SK-N-SH treated with all-trans-retinoic acid at 6 μM for 48 hours (cell line): ENCODE results near the gene DLG2.

Experiments used
- ATAC-seq: fragments of 200-7000 bp; cut with Tn5 transposase; 3 replicates; pipeline ENCODE4 v1.9.1; 2020; ENCODE audit warnings: mild to moderate bottlenecking, moderate library complexity
- BACH2 ChIP-seq: fragments of 250-450 bp; sonication (Bioruptor Pico); IDR thresholded peaks from 2 replicates; pipeline ENCODE4 v1.9.0; 2021; ENCODE audit warnings: mild to moderate bottlenecking, borderline replicate concordance
- CSDC2 ChIP-seq: fragments of 250-450 bp; sonication (Bioruptor Pico); IDR thresholded peaks from 2 replicates; pipeline ENCODE4 v1.5.0; 2020; ENCODE audit warnings: mild to moderate bottlenecking, moderate library complexity
- GLIS3 ChIP-seq: fragments of 250-450 bp; sonication (Bioruptor Pico); IDR thresholded peaks from 2 replicates; pipeline ENCODE4 v1.5.0; 2020; ENCODE audit warnings: mild to moderate bottlenecking, moderate library complexity
- ISL1 ChIP-seq: fragments of 250-450 bp; sonication (Bioruptor Pico); IDR thresholded peaks from 2 replicates; pipeline ENCODE4 v2.1.2; 2022; ENCODE audit warnings: mild to moderate bottlenecking, moderate library complexity
- OSR1 ChIP-seq: fragments of 250-450 bp; sonication (Bioruptor Pico); IDR thresholded peaks from 2 replicates; pipeline ENCODE4 v1.8.0; 2022; ENCODE audit warnings: moderate library complexity, mild to moderate bottlenecking, inconsistent platforms
- PATZ1 ChIP-seq: fragments of 250-450 bp; sonication (Bioruptor Pico); IDR thresholded peaks from 2 replicates; pipeline ENCODE4 v1.8.0; 2020; ENCODE audit warnings: mild to moderate bottlenecking, moderate library complexity, borderline replicate concordance
- POU6F1 ChIP-seq: fragments of 250-450 bp; sonication (Bioruptor Pico); IDR thresholded peaks from 2 replicates; pipeline ENCODE4 v1.8.0; 2021; ENCODE audit warnings: low read depth, mild to moderate bottlenecking, moderate library complexity, borderline replicate concordance
- PPARA ChIP-seq: fragments of 250-450 bp; sonication (Bioruptor Pico); IDR thresholded peaks from 2 replicates; pipeline ENCODE4 v1.5.0; 2020; ENCODE audit warnings: mild to moderate bottlenecking, borderline replicate concordance
- RARB ChIP-seq: fragments of 250-450 bp; sonication (Bioruptor Pico); IDR thresholded peaks from 2 replicates; pipeline ENCODE4 v1.8.0; 2021; ENCODE audit warnings: mild to moderate bottlenecking, moderate library complexity
- SNAI2 ChIP-seq: fragments of 250-450 bp; sonication (Bioruptor Pico); IDR thresholded peaks from 2 replicates; pipeline ENCODE4 v1.5.0; 2020; ENCODE audit warnings: mild to moderate bottlenecking, moderate library complexity
- TCF4 ChIP-seq: fragments of 250-450 bp; sonication (Bioruptor Pico); IDR thresholded peaks from 2 replicates; pipeline ENCODE4 v1.8.0; 2021; ENCODE audit warnings: mild to moderate bottlenecking, moderate library complexity, borderline replicate concordance
- TOX ChIP-seq: fragments of 250-450 bp; sonication (Bioruptor Pico); IDR thresholded peaks from 2 replicates; pipeline ENCODE4 v1.8.0; 2021; ENCODE audit warnings: mild to moderate bottlenecking, moderate library complexity, borderline replicate concordance
- TSHZ2 ChIP-seq: fragments of 250-450 bp; sonication (Bioruptor Pico); IDR thresholded peaks from 2 replicates; pipeline ENCODE4 v1.5.0; 2020; ENCODE audit warnings: mild to moderate bottlenecking, moderate library complexity
- ZC3H10 ChIP-seq: fragments of 250-450 bp; sonication (Bioruptor Pico); IDR thresholded peaks from 2 replicates; pipeline ENCODE4 v1.5.1; 2021; ENCODE audit warnings: mild to moderate bottlenecking, moderate library complexity
- ZFP3 ChIP-seq: fragments of 250-450 bp; sonication (Bioruptor Pico); IDR thresholded peaks from 2 replicates; pipeline ENCODE4 v1.5.0; 2020; ENCODE audit warnings: mild to moderate bottlenecking, moderate library complexity
- ZNF565 ChIP-seq: fragments of 450-650 bp; formaldehyde crosslinking; conservative IDR thresholded peaks from 2 replicates; pipeline ENCODE4 v1.5.0; 2020; ENCODE audit warnings: low read depth, mild to moderate bottlenecking, moderate library complexity
- ZNF70 ChIP-seq: fragments of 450-650 bp; formaldehyde crosslinking; IDR thresholded peaks from 2 replicates; pipeline ENCODE4 v1.5.0; 2020; ENCODE audit warnings: mild to moderate bottlenecking, moderate library complexity
- ZNF8 ChIP-seq: fragments of 450-650 bp; formaldehyde crosslinking; IDR thresholded peaks from 2 replicates; pipeline ENCODE4 v1.5.0; 2020; ENCODE audit warnings: mild to moderate bottlenecking, moderate library complexity
- TF ChIP-seq, protein P1 (sequence below): fragments of 250-450 bp; sonication (Bioruptor Pico); IDR thresholded peaks from 2 replicates; pipeline ENCODE4 v1.5.1; 2020; ENCODE audit warnings: low read depth, mild to moderate bottlenecking, moderate library complexity
- TF ChIP-seq, protein P2 (sequence below): fragments of 250-450 bp; sonication (Bioruptor Pico); IDR thresholded peaks from 2 replicates; pipeline ENCODE4 v1.5.1; 2021; ENCODE audit warnings: mild to moderate bottlenecking, moderate library complexity

Gene DLG2

DNA sequence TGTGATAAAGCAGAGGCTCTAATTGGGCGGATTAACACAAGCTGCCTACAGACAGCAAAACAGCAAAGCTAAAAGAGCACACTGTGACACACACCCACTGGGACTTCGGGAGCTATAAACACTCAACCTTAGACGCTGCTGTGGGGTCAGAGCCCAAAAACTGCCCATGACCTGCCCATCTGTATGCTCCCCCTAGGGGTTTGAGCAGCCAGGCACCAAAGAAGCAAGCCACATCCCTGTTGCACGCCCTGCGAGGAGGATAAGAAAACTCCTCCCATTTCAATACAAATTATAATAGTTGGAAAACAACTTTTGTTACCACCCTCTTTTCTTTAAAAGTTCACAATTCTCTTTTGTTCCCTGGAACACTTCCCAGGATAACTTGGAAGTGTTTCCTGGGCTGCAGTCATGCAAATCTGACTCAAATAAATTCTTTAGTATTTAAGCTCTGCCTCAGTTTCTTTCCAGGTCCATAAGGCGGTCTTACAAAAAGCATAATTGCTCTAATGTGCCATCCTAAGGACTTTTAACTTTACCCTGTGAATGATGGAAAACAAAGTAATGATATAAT lies 86.4 kb downstream of the DLG2 start:
- TF ChIP-seq ZNF70 (no peak), PPARA (no peak), GLIS3 (CRISPR knock-in tag) (no peak), OSR1 (no peak)
- no peak for ATAC-seq

DNA sequence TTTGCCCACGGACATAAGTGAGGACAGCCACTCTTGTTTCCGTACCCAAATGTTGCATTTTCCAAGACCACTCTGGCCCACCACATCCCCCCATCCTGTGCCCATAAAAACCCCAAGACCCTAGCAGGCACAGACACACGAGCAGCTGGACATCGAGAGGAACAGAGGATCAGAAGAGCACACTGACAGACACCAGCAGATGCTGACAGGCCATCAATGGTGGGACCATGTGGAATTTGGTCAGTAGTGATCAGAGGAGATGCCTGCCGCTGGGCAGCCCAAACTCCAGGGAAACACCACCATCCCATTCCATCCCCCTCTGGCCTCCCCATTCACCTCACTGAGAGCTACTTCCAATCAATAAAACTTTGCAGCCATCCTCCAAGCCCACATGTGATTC lies 87.0 kb downstream of the DLG2 start:
- no peak for ATAC-seq
- TF ChIP-seq RARB = no peak
- TF ChIP-seq CSDC2 = no peak
- TF ChIP-seq ZNF565 (CRISPR knock-in tag) = no peak
- TF ChIP-seq BACH2 (CRISPR knock-in tag) = no peak
- TF ChIP-seq PPARA = no peak
- TF ChIP-seq TCF4 (CRISPR knock-in tag) = no peak
- no peak for TF ChIP-seq POU6F1
- no peak for TF ChIP-seq ZC3H10 (CRISPR knock-in tag)
- TF ChIP-seq ISL1 (CRISPR knock-in tag) = no peak
- TF ChIP-seq TOX (CRISPR knock-in tag) = no peak
- no peak for TF ChIP-seq PATZ1

GRCh38 chr11:85539740-85540139 lies 87.4 kb downstream of the DLG2 start:
- no peak for ATAC-seq
- TF ChIP-seq SNAI2 (CRISPR knock-in tag) = no peak
- no peak for TF ChIP-seq GLIS3 (CRISPR knock-in tag)
- no peak for TF ChIP-seq ZNF8 (CRISPR knock-in tag)

- no peak for TF ChIP-seq ZNF8 (CRISPR knock-in tag)
- no peak for ATAC-seq
Observed at GRCh38 chr11:85539029-85539689, 88.0 kb downstream of the DLG2 start.

DNA sequence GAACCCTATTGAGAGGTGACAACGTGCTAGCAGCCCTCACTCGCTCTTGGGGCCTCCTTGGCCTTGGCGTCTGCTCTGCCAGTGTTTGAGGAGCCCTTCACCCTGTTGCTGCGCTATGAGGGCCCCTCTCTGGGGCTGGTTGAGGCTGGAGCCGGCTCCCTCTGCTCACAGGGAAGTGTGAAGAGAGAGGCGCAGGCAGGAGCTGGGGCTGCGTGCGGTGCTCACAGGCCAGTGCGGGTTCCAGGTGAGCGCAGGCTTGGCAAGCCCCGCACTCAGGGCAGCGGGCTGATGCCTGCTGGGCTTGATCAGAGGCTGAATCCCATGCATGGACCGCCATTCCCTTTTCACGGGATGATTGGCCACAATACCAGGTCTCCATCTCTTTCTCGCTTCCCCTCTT lies 90.7 kb downstream of the DLG2 start:
- no peak for ATAC-seq
- TF ChIP-seq PPARA = no peak

DNA sequence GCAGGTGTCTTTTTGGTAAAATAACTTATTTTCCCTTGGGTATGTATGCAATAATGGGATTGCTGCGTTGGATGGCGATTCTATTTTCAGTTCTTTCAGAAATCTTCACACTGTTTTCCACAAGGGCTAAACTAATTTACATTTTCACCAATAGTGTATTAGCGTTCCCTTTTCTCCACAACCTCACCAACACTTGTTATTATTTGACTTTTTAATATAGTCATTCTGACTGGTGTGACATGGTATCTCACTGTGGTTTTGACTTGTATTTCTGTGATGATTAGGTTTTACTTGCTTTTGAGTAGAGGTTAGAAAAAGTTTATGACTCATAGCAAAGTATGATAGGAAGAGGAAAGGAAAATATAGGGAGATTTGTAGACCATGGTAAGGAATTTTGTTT lies 92.3 kb downstream of the DLG2 start:
- TF ChIP-seq TOX (CRISPR knock-in tag) (no peak), ZC3H10 (CRISPR knock-in tag) (no peak), ZNF565 (CRISPR knock-in tag) (no peak), CSDC2 (no peak), POU6F1 (no peak), ZFP3 (CRISPR knock-in tag) (no peak), SNAI2 (CRISPR knock-in tag) (no peak), TSHZ2 (CRISPR knock-in tag) (no peak), PATZ1 (no peak), RARB (no peak)
- TF ChIP-seq, protein P1, sequence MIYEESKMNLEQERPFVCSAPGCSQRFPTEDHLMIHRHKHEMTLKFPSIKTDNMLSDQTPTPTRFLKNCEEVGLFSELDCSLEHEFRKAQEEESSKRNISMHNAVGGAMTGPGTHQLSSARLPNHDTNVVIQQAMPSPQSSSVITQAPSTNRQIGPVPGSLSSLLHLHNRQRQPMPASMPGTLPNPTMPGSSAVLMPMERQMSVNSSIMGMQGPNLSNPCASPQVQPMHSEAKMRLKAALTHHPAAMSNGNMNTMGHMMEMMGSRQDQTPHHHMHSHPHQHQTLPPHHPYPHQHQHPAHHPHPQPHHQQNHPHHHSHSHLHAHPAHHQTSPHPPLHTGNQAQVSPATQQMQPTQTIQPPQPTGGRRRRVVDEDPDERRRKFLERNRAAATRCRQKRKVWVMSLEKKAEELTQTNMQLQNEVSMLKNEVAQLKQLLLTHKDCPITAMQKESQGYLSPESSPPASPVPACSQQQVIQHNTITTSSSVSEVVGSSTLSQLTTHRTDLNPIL = no peak
- TF ChIP-seq, protein P2, sequence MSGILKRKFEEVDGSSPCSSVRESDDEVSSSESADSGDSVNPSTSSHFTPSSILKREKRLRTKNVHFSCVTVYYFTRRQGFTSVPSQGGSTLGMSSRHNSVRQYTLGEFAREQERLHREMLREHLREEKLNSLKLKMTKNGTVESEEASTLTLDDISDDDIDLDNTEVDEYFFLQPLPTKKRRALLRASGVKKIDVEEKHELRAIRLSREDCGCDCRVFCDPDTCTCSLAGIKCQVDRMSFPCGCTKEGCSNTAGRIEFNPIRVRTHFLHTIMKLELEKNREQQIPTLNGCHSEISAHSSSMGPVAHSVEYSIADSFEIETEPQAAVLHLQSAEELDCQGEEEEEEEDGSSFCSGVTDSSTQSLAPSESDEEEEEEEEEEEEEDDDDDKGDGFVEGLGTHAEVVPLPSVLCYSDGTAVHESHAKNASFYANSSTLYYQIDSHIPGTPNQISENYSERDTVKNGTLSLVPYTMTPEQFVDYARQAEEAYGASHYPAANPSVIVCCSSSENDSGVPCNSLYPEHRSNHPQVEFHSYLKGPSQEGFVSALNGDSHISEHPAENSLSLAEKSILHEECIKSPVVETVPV (CRISPR knock-in tag) = no peak
- no peak for ATAC-seq
